Left lung (tissue), 10 donors: ENCODE results near the gene RAB6B. TPM values are rescaled to one million over a fixed set of nuclear protein-coding genes. Genes with fewer than 3 reads are reported as not detected.

Source experiments
- ATAC-seq: fragments of 200-7000 bp; cut with Tn5 transposase; one replicate; pipeline ENCODE4 v1.9.1; 2020; ENCODE audit warnings: moderate library complexity
- DNase-seq, 4 donors: peaks; one replicate each; pipeline ENCODE4 v3.0.0-alpha.2; 2013 to 2020
- H3K27ac ChIP-seq, 2 donors: fragments of 200-600 bp; sonication (generic) in 1 of 2; one replicate each; pipeline versions ENCODE4 v1.5.0 to v1.8.0; 2020 to 2021
- H3K27me3 ChIP-seq, 2 donors: fragments of 200-600 bp; sonication (generic) in 1 of 2; one replicate each; pipeline versions ENCODE4 v1.5.0 to v1.8.0; 2020 to 2021
- H3K36me3 ChIP-seq, 2 donors: fragments of 200-600 bp; sonication (generic) in 1 of 2; one replicate each; pipeline versions ENCODE4 v1.5.0 to v1.8.0; 2020 to 2021
- H3K4me1 ChIP-seq, 2 donors: fragments of 200-600 bp; one replicate each; pipeline ENCODE4 v1.8.0; 2021
- H3K4me3 ChIP-seq, 2 donors: fragments of 200-600 bp; sonication (generic) in 1 of 2; one replicate each; pipeline versions ENCODE4 v1.5.0 to v1.8.0; 2020 to 2021; ENCODE audit warnings: mild to moderate bottlenecking in 1 of 2
- H3K9me3 ChIP-seq, 2 donors: fragments of 200-600 bp; sonication (generic) in 1 of 2; one replicate each; pipeline versions ENCODE4 v1.5.0 to v1.8.0; 2020 to 2021
- CTCF ChIP-seq, 2 donors: fragments of 200-600 bp; sonication (generic) in 1 of 2; IDR thresholded peaks; one replicate each; pipeline versions ENCODE4 v1.5.0 to v1.8.0; 2021; ENCODE audit warnings: antibody characterized with exemption in 2 of 2
- intact Hi-C, 2 donors: fragments of 100-400 bp; cut with DNase I; formaldehyde crosslinking; loops; one replicate each; pipeline versions ENCODE4 v1.11.2 to v1.14.2; 2022
- polyA plus RNA-seq, 6 donors: library from polyadenylated mRNA; unstranded; fragments of 120-200 nt; gene quantifications; one replicate each; pipeline ENCODE4 v1.2.1, GENCODE V29; 2013; ENCODE audit not compliant: insufficient read length in 6 of 6
- total RNA-seq, 2 donors: library from RNA; stranded (reverse); fragmentation: NEBNext Ultra II Directional; extraction: Animal tissue kit (Norgen Biotek cat#: 25700); gene quantifications; one replicate each; pipeline ENCODE4 v1.2.1, GENCODE V29; 2021
- donor health status: DM: no; HTN: yes; CAD: no.
- donor health status: DM: no; HTN: no; CAD: no.

The RAB6B gene
- total and polyA plus RNA-seq, 8 donors, result 3.7 to 11.4 (median 6.1) TPM

GRCh38 chr3:133915685-133916658, 20.3 kb upstream of the RAB6B start:
- no peak for ATAC-seq
- Histone ChIP-seq H3K27me3 (no peaks in the 10 kb centered on the region), H3K9me3 (no peaks in the 10 kb centered on the region), H3K27ac (no peak overlapping the region), H3K36me3 (no peaks in the 10 kb centered on the region), H3K4me1 (no peaks in the 10 kb centered on the region), H3K4me3 (no peak overlapping the region)
- no peak for TF ChIP-seq CTCF (IDR thresholded peaks at IDR 0.05)
- no peak for DNase-seq
- intact Hi-C loops, result no loop called here

DNA sequence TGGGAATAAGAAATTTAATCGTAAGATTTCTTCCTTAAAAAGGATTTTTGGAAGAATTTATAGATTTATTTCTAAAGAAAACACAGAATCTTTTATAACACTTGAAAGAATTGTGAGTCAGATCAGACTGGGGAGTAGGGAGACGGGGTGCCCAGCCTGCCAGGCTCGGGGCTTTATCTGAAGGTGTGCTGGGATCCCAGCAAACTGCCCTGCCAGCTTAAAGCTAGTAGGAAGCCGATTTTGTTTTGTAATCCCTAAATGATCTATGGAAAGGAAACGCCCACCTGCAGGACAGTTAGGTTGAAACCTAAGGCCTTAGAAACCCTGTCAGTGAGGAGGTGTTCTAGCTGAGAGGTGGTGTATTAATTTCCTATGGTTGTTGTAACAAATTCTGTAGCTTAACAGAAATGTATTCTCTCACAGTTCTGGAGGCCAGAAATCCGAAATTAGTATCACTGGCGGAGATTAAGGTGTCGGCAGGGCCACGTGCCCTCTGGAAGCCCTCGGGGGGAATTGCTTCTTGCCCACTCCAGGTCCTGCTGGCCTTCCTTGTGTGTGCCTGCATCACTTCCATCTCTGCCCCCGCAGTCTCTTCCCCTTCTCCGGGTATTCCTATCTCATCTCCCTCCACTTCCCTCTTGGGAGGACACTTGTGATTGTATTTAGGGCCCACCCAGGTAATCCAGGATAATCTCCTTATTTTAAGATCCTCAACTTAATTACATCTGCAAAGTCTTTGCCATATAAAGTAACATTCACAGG, 19.3 kb upstream of the RAB6B start:
- Histone ChIP-seq H3K9me3 (no peaks in the 10 kb centered on the region), H3K4me1 (no peaks in the 10 kb centered on the region), H3K36me3 (no peaks in the 10 kb centered on the region), H3K27ac (no peak overlapping the region), H3K4me3 (no peak overlapping the region), H3K27me3 (no peaks in the 10 kb centered on the region)
- intact Hi-C loops, result no loop called here
- DNase-seq, result no peak
- no peak for TF ChIP-seq CTCF (IDR thresholded peaks at IDR 0.05)
- no peak for ATAC-seq

GRCh38 chr3:133910422-133910821, 14.7 kb upstream of the RAB6B start:
- H3K4me1 ChIP-seq, result no peaks in the 10 kb centered on the region
- intact Hi-C loops, result no loop called here
- no peaks in the 10 kb centered on the region for H3K9me3 ChIP-seq
- TF ChIP-seq CTCF (IDR thresholded peaks at IDR 0.05), result no peak
- H3K36me3 ChIP-seq, result no peaks in the 10 kb centered on the region
- H3K27ac ChIP-seq, result no peak overlapping the region
- ATAC-seq (no peak), DNase-seq (no peak)
- no peaks in the 10 kb centered on the region for H3K27me3 ChIP-seq
- no peak overlapping the region for H3K4me3 ChIP-seq

GRCh38 chr3:133905376-133905775, 9.7 kb upstream of the RAB6B start:
- H3K4me3 ChIP-seq, result no peak overlapping the region
- intact Hi-C loops, result no loop called here
- no peak overlapping the region for H3K27ac ChIP-seq
- TF ChIP-seq CTCF (IDR thresholded peaks at IDR 0.05), result no peak
- no peak for DNase-seq
- H3K27me3 ChIP-seq, result no peaks in the 10 kb centered on the region
- H3K4me1 ChIP-seq, result no peaks in the 10 kb centered on the region
- no peaks in the 10 kb centered on the region for H3K36me3 ChIP-seq
- no peaks in the 10 kb centered on the region for H3K9me3 ChIP-seq
- ATAC-seq, result no peak

DNA sequence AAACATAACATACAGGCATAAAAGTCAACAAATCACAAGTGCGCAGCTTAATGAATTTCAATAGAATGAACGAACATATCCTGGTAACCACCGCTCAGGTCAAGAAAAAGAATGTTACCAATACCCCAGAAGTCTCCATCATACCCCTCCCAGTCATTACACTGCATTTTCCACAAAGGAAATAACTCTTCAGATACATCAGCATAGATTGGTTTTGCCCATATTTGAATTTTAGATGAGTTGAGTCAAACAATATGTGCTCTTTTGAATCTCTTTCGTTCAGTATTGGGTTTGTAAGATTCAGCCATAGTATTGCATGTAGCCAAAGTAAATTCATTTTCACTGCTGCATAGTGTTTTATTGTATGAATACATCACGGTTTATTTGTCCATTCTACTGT, 6.2 kb upstream of the RAB6B start:
- DNase-seq (no peak), ATAC-seq (no peak)
- H3K4me1 ChIP-seq, result no peaks in the 10 kb centered on the region
- H3K27ac ChIP-seq, result no peak overlapping the region
- no peak overlapping the region for H3K4me3 ChIP-seq
- TF ChIP-seq CTCF (IDR thresholded peaks at IDR 0.05), result no peak
- H3K36me3 ChIP-seq, result no peaks in the 10 kb centered on the region
- no peaks in the 10 kb centered on the region for H3K9me3 ChIP-seq
- peaks cover 0 to 11% of the 10 kb centered on the region in 2 donors for H3K27me3 ChIP-seq
- intact Hi-C loops, result no loop called here
